Heart right ventricle (tissue), 16 donors: Measurements from ENCODE around the gene ENOX1. TPM values are rescaled to one million over a fixed set of nuclear protein-coding genes. Genes with fewer than 3 reads are reported as not detected.

Experiments used
- ATAC-seq, 8 donors: fragments of 200-7000 bp; cut with Tn5 transposase; one replicate each; pipeline ENCODE4 v1.9.1; 2020; ENCODE audit warnings: mild to moderate bottlenecking in 8 of 8, moderate library complexity in 8 of 8, moderate number of reproducible peaks in 1 of 8
- DNase-seq, 2 donors: peaks; one replicate each; pipeline ENCODE4 v3.0.0-alpha.2; 2020
- H3K27ac ChIP-seq, 10 donors: fragments of 200-600 bp; sonication (generic) in 2 of 10; one replicate each; pipeline versions ENCODE4 v1.5.0 to v1.8.0; 2020 to 2022; ENCODE audit warnings: mild to moderate bottlenecking in 3 of 10
- H3K27me3 ChIP-seq, 7 donors: fragments of 200-600 bp; one replicate each; pipeline ENCODE4 v1.8.0; 2021 to 2022; ENCODE audit warnings: mild to moderate bottlenecking in 2 of 7
- H3K36me3 ChIP-seq, 9 donors: fragments of 200-600 bp; sonication (generic) in 1 of 9; one replicate each; pipeline versions ENCODE4 v1.5.0 to v1.8.0; 2020 to 2022; ENCODE audit warnings: mild to moderate bottlenecking in 2 of 9
- H3K4me1 ChIP-seq, 9 donors: fragments of 200-600 bp; sonication (generic) in 1 of 9; one replicate each; pipeline versions ENCODE4 v1.5.0 to v1.8.0; 2020 to 2022; ENCODE audit warnings: mild to moderate bottlenecking in 4 of 9
- H3K4me3 ChIP-seq, 10 donors: fragments of 200-600 bp; sonication (generic) in 2 of 10; one replicate each; pipeline versions ENCODE4 v1.5.0 to v1.8.0; 2020 to 2022; ENCODE audit warnings: mild to moderate bottlenecking in 7 of 10, moderate library complexity in 2 of 10
- H3K9me3 ChIP-seq, 11 donors: fragments of 200-600 bp in 10 of 11; sonication (generic) in 2 of 11; one replicate each; pipeline versions ENCODE4 v1.5.0 to v1.8.0; 2013 to 2022; ENCODE audit warnings: mild to moderate bottlenecking in 2 of 11, control low read depth in 1 of 11, moderate library complexity in 1 of 11
- CTCF ChIP-seq, 9 donors: fragments of 200-600 bp; sonication (generic) in 2 of 9; IDR thresholded peaks; one replicate each; pipeline versions ENCODE4 v1.5.0 to v1.8.0; 2021 to 2022; ENCODE audit warnings: antibody characterized with exemption in 9 of 9, mild to moderate bottlenecking in 5 of 9, moderate library complexity in 1 of 9
- WGBS, 2 donors: extraction: QIAGEN DNeasy Blood & Tissue Kit; methylation state at CpG; one replicate each; pipeline ENCODE4 v1.1.7; 2013; ENCODE audit warnings: inconsistent platforms in 1 of 2; 5-methylcytosine and 5-hydroxymethylcytosine counted together
- intact Hi-C, 10 donors: fragments of 100-400 bp; cut with DNase I; formaldehyde crosslinking; loops; one replicate each; pipeline versions ENCODE4 v1.11.1 to v1.14.2; 2022
- polyA plus RNA-seq, 2 donors: library from polyadenylated mRNA; stranded (reverse); fragments of 200-250 nt; gene quantifications; one replicate each; pipeline ENCODE4 v1.2.3, GENCODE V29; 2013
- total RNA-seq, 10 donors: library from RNA; stranded (reverse); fragmentation: NEBNext Ultra II Directional in 3 of 10; extraction: Animal tissue kit (Norgen Biotek cat#: 25700) in 3 of 10; gene quantifications; one replicate each; pipeline versions ENCODE4 v1.2.1 to v1.2.4, GENCODE V29; 2021 to 2023
- donor health status: Arrhythmogenic right ventricular cardiomyopathy.
- donor health status: ischemic (EF 13 %, LVEDD 7.1; RV severe dilation, severe dysfunction).
- donor health status: healthy with polysubstance abuse.
- donor health status: DM: no; HTN: yes; CAD: no.
- donor health status: DM: no; HTN: no; CAD: no.
- donor health status: ischemic (EF 25% LVEDD 6.9; RV normal size, moderate dysfunction).
- donor health status: ischemic (EF 25% LVEDD 5.7; RV mildly dilated, moderate dysfunction).
- donor health status: healthy.
- donor health status: DM: yes; HTN: yes; CAD: no.
- donor health status: Ischemic cardiomyopathy.
- donor health status: ischemic (EF 35%, LVEDD 5.7; RV mildly dilated, moderate dysfunction).
- donor health status: nonischemic (EF 11% LVEDD 7.7; RV severe dilation, severe dysfunction).
- donor health status: DM: yes; HTN: yes; CAD: no.
- donor health status: PGD.
- donor health status: ischemic (EF 29% LVEDD 5.4; RV normal size, mild dysfunction).
- donor health status: nonischemic (EF 23%, LVEDD 6.1; RV moderate dilation, normal function).

ENOX1 gene
- total and polyA plus RNA-seq, 12 donors = 2.0 to 10.4 (median 7.1) TPM

GRCh38 chr13:43640476-43640875 lies 146.3 kb downstream of the ENOX1 start:
- 88% methylated on average over 1 of the region's 1 CpG for WGBS, 2 donors
- TF ChIP-seq CTCF (IDR thresholded peaks at IDR 0.05) = no peak
- no peaks in the 10 kb centered on the region for H3K27me3 ChIP-seq

GRCh38 chr13:43631106-43631505 lies 155.7 kb downstream of the ENOX1 start:
- H3K27me3 ChIP-seq = no peaks in the 10 kb centered on the region
- no peak overlapping the region for H3K27ac ChIP-seq
- no peak overlapping the region for H3K4me3 ChIP-seq
- ATAC-seq (no peak), DNase-seq (no peak)
- H3K4me1 ChIP-seq = peaks cover 0 to 4% (median 0%) of the 10 kb centered on the region in 9 donors
- TF ChIP-seq CTCF (IDR thresholded peaks at IDR 0.05) = no peak
- no peaks in the 10 kb centered on the region for H3K9me3 ChIP-seq
- WGBS, 2 donors = 75 to 84% methylated on average over 3 of the region's 3 CpGs
- H3K36me3 ChIP-seq = no peaks in the 10 kb centered on the region
- intact Hi-C loops = no loop called here

More at GRCh38 chr13:43640476-43640875, 146.3 kb downstream of the ENOX1 start:
- Histone ChIP-seq H3K36me3 (no peaks in the 10 kb centered on the region), H3K4me3 (no peak overlapping the region), H3K9me3 (no peaks in the 10 kb centered on the region), H3K27ac (no peak overlapping the region), H3K4me1 (no peaks in the 10 kb centered on the region)
- no peak for DNase-seq
- intact Hi-C loops = no loop called here
- ATAC-seq = no peak

- Histone ChIP-seq H3K27me3 (no peaks in the 10 kb centered on the region), H3K36me3 (no peaks in the 10 kb centered on the region), H3K27ac (no peak overlapping the region), H3K4me3 (no peak overlapping the region), H3K4me1 (peaks cover 0 to 4% (median 0%) of the 10 kb centered on the region in 9 donors), H3K9me3 (no peaks in the 10 kb centered on the region)
- TF ChIP-seq CTCF (IDR thresholded peaks at IDR 0.05) = no peak
- no peak for DNase-seq
- intact Hi-C loops = no loop called here
- 79 to 98% methylated on average over 3 of the region's 3 CpGs for WGBS, 2 donors
- ATAC-seq = no peak
These were observed 156.9 kb downstream of the ENOX1 start for GRCh38 chr13:43629691-43630480.

GRCh38 chr13:43626994-43627393 lies 159.8 kb downstream of the ENOX1 start:
- H3K4me1 ChIP-seq = peaks cover 0 to 4% (median 0%) of the 10 kb centered on the region in 9 donors
- H3K4me3 ChIP-seq = no peak overlapping the region
- ATAC-seq (no peak), DNase-seq (no peak)
- intact Hi-C loops = no loop called here
- no peak overlapping the region for H3K27ac ChIP-seq
- TF ChIP-seq CTCF (IDR thresholded peaks at IDR 0.05) = no peak
- no peaks in the 10 kb centered on the region for H3K36me3 ChIP-seq
- 85 to 88% methylated on average over 2 of the region's 2 CpGs for WGBS, 2 donors
- H3K9me3 ChIP-seq = no peaks in the 10 kb centered on the region
- H3K27me3 ChIP-seq = no peaks in the 10 kb centered on the region
